T1000 (cell line): Measurements from ENCODE around the gene CACNG5.
"Not testable (repeated sequence)": the region's sequence is repeated elsewhere in the genome, so short reads cannot be mapped to it uniquely, and the experiment has no call there.

ENCODE experiments used
- DNase-seq: peaks from one replicate; lab custom pipeline; 2025; ENCODE audit warnings: mixed read lengths; lab: John Stamatoyannopoulos, UW

Gene CACNG5

GRCh38 chr17:66849032-66849655, 14.2 kb downstream of the CACNG5 start:
- no peak for DNase-seq

- no peak for DNase-seq
Observed at GRCh38 chr17:66849851-66850580, 15.1 kb downstream of the CACNG5 start.

- DNase-seq: no peak
Observed at GRCh38 chr17:66850692-66851091, 15.8 kb downstream of the CACNG5 start.

- no peak for DNase-seq
Observed at GRCh38 chr17:66855204-66855603, 20.3 kb downstream of the CACNG5 start.

- no peak for DNase-seq
Observed at GRCh38 chr17:66858226-66859083, 23.5 kb downstream of the CACNG5 start.

- no peak for DNase-seq
Observed at GRCh38 chr17:66859353-66859752, 24.4 kb downstream of the CACNG5 start.

- no peak for DNase-seq
Observed at GRCh38 chr17:66860204-66860603, 25.3 kb downstream of the CACNG5 start.

GRCh38 chr17:66863820-66864219, 28.9 kb downstream of the CACNG5 start:
- DNase-seq: no peak

GRCh38 chr17:66865151-66865550, 30.2 kb downstream of the CACNG5 start:
- no peak for DNase-seq

GRCh38 chr17:66873962-66874361, 39.0 kb downstream of the CACNG5 start:
- DNase-seq: no peak

- DNase-seq: no peak
Observed at GRCh38 chr17:66884931-66885330, 50.0 kb downstream of the CACNG5 start.

GRCh38 chr17:66885417-66885816, 50.5 kb downstream of the CACNG5 start:
- DNase-seq: no peak

GRCh38 chr17:66889480-66890230, 54.7 kb downstream of the CACNG5 start:
- no peak for DNase-seq

GRCh38 chr17:66892246-66892645, 57.3 kb downstream of the CACNG5 start:
- DNase-seq: no peak

GRCh38 chr17:66893382-66893781, 58.5 kb downstream of the CACNG5 start:
- no peak for DNase-seq

- DNase-seq: no peak
Observed at GRCh38 chr17:66893863-66894262, 58.9 kb downstream of the CACNG5 start.

GRCh38 chr17:66897141-66897540, 62.2 kb downstream of the CACNG5 start:
- DNase-seq: no peak

- DNase-seq: no peak
Observed at GRCh38 chr17:66898536-66898935, 63.6 kb downstream of the CACNG5 start.

- DNase-seq: no peak
Observed at GRCh38 chr17:66900126-66901010, 65.5 kb downstream of the CACNG5 start.

- not testable (repeated sequence) for DNase-seq
Observed at GRCh38 chr17:66903296-66903695, 68.4 kb downstream of the CACNG5 start.

- no peak for DNase-seq
Observed at GRCh38 chr17:66903781-66904180, 68.9 kb downstream of the CACNG5 start.
